Activated T-helper 9 cell treated with anti-CD3 and anti-CD28 coated beads, Interleukin-2, amount 50 U/mL, for 16 hours (primary cell): ENCODE data around the gene UNC5C.

Experiments
- DNase-seq: peaks from one replicate; pipeline ENCODE4 v3.0.0-alpha.2; 2020; ENCODE audit warnings: low read depth

The UNC5C gene

DNA sequence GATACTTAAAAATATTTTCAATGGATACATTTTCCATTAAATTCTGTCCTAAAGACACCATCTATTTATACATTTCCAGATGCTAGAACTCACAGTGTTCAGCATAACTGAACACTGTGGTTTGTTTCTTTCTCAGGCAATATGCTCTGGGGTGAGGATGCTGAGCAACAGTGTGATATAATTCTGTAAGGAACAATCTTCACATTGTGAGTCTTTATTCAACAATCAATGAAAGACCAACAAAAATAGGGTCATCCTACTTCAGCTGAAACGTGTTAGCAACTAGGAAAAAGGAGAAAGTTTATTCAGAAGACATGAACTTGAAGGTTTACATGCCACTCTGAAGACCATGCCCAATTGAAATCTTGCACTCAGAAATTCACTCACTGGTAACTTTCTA lies 284.8 kb downstream of the UNC5C start:
- no peak for DNase-seq

DNA sequence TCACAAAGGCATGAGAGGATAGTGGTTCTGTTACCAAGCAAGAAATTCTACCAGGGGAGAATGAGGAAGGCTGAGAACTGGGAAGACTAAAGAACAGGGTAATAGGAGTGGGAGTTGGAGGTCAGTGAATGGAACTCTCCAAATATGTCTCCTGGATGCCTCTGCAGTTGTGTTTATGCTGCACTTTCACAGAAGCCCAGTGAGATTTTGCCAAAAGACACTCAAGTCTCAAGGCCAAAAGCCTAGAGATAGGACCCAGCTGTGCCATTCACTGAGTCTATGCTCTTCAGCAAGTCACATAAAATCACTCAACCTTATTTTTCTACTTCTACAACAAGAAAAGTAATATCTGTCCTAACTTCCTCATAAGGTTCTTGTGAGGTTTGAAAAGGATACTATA lies 285.4 kb downstream of the UNC5C start:
- DNase-seq: no peak

DNA sequence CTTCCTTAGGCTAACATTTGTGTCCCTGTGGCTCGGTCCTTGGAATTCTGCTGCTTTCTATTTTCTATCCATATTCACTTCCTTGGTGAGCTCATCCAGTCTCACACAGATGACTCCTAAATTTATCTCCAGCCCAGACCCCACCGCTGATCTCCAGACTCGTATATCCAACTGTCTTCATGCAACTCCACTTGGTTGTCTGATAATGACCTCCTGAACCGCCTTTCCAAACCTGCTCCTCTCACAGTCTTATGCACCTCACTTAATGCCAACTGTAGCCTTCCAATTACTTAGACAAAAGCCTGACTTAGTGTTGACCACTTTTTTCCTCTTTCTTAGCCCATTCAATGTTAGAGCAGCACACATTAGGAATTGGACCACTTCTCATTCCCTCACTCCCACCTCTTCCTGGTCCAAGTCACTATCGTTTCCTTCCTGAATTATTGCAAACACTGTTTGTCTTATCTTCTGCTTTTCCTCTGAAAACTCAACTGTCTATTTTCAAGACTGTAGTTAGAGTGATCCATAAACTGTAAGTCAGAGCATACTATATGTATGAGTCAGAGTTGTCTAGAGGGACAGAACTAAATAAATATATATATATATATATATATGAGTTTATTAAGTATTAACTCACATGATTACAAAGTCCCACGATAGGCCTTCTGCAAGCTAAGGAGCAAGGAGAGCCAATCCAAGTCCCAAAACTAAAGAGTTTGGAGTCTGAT lies 292.5 kb downstream of the UNC5C start:
- DNase-seq: no peak

DNA sequence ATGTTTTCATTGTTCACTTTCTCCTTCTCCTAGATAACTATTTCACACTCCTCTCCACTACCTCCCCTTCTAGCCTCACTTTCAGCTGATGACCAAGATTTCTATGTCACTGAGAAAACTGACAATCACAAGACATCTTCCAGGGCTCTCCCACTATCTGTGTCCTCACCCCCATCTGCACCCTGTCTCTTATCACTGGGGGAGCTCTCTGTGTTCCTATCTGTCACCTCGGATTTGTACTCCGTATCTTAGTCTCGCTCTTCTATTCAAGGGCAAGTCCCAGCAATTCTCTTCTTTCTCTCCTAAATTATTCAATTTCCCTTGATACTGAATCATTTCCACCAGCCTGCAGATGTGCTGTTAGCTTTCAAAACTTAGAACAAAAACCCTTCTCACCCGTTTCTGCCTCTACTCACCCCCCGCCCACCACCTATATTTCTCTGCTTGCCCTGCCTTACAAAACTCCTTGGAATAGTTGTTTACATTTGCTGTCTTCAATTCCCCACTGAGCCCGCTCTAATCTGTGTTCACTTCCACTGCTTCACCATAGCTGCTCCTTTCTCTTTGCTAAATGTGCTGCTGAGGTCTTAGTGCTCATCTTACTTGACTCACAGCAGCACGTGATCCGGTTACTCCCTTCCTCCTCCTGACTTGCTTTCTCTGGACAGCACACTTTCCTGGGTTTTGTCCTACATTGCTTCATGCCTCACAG lies 293.2 kb downstream of the UNC5C start:
- DNase-seq: no peak

DNA sequence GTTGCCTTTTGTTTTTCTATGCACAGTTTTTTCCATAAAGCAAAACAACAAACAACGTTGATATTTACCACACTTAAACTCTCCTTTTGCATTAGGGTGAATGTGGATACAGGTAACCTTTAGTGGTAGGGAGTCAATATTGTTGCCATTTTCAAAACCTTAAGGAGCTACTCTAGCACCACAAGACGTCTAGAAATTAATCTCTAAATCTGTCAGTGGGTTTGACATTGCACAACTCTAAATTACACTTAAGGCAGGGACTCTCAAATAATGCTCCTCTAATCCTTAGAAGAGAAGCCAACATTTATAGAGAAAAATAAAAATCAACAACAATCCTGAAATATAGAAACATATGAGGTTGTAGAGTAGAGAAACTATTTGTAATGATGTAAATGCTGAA lies 297.2 kb downstream of the UNC5C start:
- no peak for DNase-seq

DNA sequence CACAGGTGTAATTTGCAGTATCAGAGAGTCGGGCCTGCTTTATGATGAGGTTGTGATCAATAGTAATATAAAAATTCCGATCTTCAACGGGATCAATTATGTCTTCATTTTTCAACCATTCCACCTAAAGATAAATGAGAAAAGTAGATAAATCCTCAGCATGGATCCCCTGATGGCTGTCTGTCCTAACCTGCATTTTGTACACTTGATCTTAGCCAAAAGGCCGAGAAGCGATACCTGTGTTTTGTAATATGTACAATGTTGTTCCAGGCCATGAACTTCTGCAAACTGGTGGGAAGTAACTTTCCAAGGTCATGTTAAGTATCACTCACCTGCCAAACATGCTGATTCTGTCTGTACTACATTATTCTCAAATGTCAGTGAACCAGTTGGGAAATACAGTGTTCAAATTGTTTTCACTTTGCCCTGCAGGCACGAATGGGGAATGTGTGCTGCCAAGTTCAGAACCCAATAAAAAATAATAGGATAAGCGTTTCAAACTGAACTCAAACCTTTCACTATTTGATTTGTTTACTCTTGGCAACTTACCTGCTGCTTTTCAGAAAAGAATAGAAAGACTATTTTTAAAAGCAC lies 298.1 kb downstream of the UNC5C start:
- DNase-seq: no peak

DNA sequence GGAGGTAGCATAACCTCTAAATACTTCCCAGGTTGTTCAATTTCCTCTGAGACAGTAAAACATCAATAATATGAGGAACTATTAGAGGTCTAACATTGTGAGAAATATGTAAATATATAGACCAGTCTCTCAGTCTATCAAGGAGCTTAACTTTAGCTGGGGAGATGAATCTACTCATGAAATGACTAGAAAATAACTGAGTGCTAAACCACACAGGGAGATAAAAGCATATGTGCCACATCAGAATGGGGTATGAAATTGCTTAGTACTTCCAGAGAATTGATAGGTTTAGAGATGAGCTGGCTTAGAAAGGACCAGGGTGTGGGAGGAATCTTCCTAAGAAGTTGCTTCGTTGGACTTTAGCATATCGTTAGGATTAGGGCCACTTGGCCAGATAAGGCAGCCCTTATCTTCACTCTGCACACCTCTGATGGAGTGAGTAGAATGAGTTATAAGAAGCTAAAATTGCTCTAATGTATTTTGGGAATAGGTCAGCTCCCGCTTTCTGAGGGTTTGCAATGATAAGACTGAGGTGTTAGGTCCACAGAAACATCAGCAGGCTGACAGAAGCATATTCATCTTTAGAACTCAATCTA lies 299.2 kb downstream of the UNC5C start:
- DNase-seq: no peak

DNA sequence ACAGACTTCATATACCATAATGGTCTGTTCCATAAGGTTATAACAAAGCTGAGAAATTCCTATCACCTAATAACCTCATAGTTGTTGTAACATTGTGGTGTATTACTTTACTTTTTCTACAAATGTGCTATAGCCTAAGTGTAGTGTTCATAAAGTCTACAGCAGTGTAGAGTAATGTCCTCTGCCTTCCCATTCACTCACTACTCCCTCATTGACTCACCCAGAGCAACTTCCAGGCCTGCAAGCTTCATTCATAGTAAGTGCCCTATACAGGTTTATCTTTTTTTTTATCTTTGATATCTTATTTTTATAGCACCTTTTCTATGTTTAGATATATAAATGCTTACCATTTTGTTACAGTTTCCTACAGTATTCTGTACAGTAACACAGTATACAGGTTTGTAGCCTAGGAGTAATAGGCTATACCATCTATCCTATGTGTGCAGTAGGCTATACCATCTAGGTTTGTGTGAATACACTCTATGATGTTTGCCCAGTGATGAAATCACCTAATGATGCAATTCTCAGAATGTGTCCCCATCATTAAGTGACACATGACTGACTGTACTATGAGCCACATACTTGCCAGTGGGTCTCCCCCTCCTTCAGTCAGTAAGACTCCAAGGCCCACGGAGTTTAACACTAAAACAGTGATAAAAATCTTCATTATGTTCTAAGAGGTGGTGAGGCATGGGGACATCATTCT lies 299.9 kb downstream of the UNC5C start:
- DNase-seq: no peak

DNA sequence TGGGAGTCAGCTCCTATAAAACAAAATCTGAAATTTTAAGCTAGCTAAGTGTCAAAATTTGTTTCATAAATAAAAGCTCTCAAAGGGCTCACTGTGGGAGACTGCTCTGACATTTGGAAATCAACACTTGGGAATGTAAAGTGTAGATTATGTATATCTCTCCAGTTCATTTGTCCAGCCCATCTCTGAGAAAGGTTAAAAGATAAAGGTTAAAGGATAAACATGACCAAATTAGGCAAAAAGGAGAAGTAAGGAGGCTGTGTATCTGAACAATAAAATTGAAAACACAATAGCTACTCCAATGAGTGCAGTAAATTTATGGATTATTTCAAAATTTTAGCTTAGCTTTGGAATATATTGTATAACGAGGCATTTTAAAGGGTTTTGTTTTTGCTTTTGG lies 304.9 kb downstream of the UNC5C start:
- no peak for DNase-seq

DNA sequence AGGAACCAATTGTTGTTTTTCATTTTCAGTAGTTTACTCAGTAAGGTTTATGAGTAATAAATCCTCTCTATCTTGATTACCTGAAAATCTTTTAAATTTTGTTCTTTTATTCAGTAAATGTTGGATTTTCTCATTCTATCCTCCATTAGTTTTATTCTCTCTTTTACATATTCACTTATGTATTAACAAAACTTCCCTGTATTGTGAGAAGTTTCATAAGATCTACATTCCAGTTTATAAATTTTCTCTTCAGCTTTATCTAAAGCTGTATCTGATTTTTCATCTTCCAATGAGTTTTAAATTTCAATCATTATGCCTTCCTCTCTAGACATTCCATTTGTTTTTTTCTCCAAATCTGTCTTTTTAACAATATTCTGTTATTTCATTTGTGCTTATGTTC lies 310.2 kb downstream of the UNC5C start:
- no peak for DNase-seq

DNA sequence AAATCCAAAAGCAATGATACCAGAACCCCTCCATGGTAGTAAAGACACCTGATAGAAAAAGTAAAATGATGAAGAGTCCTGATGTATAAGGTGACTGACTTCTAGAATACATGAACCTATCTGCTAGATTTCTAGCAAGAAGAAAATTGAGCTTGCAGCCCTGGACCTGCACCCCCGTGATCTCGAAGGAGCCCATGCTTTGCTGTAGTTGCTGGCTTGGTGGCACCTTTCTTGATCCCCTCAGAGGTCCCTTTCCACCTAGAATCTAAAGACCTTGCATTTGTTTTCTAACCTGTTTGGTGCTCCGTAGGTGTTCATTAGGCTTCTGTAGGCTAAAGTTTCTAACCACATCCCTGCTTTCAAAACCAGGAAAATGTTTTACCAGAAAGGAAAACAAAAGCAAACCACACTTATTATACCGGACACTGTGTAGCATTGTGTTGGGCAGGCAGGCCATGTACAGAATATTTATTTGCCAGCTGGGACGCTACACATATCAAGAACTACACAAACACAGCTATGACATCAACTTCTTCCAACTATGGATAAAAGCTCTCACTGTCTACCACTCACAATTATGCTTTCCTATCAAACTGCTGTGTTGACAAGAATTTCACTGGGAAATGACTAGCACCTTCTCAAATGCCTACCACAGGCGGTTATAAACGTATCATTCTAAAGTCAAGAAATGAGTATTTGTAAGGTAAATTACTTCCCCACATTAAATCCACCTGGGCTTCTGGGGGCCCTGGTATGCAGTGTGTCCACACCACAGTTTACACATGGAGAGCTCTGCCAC lies 316.2 kb downstream of the UNC5C start:
- DNase-seq: no peak

DNA sequence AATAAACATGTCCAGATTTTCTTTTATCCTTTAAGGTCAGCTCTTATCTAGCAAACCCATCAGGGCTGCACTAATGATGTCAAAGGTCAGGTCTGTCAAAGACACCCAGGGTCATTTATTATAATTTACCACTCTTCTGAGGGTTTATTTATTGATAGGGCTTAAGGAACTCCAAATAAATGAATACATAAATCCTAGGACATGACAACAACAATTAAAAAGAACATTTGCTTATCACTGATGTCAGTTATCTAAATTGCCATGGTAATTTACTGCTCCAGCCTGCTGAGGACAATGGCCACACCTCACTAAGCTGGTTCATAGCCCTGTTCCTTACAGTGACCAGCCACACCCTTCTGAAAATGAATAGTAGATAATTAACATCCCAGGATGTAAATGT lies 317.1 kb downstream of the UNC5C start:
- DNase-seq: no peak

DNA sequence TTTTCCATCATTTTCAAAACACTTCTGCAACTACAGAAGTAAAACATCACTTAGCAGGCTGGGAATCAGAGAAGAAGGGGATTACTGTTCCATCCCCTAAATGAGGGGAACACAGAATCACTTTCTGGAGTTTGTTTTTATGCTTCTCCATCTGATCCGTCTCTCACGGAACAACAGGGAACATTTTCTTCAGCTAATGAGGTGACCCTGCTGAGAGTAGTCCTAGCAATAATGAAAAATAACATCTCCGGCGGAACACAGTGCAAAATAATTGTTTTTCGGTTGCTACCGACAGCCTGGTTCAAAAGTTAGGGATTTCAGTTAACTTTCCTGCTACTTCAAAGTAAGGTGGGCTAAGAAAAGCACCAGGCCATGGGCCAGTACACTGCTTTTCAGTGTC lies 322.9 kb downstream of the UNC5C start:
- no peak for DNase-seq

DNA sequence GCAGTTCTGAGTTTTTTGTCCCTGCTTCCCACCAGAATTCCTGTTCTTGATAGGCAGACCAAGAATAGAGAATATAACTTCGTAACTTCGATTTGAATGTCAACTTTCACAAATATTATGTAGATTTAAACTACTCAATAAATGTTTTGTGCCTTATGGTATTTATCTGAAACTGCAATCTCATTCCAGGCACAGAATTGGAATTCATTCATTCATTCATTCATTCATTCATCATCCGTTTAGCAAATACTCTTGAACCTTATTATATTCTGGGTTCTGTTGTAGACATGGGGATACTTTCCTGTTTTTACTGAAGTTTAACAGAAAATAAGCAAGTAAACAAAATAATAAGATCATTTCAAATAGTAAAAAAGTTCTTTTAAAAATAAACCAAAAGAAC lies 324.4 kb downstream of the UNC5C start:
- DNase-seq: no peak

DNA sequence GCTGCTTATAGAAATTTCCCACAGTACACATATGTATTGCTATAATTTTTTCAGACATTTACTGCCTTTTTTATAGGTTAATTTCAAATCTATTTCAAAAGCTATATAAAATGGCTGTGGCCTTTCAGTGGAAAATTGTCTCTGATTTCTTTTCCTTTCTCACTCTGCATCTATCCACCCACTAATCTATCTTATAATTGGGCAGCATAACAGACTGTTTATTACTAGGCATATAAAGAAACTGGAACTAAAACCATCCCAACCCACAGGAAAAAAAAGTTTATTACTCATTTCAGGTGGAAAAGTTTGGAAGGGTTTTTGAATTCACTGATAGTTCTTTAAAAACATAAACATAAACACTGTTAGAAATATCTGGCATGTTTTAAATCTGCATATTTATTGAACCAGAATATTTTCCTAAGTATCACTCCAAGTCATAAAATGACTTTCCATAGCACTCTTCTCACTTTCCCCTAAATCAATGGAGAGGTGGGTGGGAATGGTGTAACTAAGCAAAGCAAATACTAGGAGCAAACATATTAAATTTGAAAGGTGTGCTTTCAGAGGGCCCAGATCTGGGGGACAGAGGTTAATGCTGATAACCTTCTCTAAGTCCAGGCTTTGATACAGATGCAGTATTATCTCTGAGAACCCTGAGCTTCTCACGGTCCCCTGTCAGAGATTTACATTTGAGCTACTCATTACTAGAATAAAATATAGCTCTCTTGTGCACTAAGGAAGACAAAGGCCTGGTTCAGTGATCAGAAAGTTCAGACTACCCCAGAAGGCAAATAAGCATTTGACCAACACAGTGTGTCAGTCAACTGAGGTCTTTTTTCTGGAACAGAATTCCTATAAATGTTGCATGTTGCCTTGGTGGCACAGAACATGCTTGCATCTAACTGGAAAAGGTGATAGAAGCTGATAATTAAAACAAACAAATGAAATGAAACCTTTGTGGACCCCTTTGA lies 328.3 kb downstream of the UNC5C start:
- DNase-seq: no peak

DNA sequence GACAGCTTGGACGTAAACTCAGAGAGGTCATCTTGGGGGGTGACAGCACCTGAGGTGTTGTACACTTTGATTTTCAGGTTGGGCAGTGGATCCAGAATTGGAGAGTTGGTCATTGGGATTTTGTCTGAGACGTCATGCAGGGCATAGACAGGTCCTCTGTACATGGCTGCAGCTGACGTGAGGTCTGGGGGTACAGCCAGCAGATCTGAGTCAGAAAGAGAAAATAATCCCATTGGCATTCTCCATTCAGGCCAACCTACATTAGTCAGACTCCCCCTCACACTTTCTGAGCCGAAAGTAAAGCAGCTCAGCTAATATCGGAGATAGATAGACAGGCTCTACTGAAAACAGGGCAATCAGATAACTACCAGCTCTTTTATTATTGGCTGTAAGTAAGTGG lies 329.7 kb downstream of the UNC5C start:
- DNase-seq: no peak

DNA sequence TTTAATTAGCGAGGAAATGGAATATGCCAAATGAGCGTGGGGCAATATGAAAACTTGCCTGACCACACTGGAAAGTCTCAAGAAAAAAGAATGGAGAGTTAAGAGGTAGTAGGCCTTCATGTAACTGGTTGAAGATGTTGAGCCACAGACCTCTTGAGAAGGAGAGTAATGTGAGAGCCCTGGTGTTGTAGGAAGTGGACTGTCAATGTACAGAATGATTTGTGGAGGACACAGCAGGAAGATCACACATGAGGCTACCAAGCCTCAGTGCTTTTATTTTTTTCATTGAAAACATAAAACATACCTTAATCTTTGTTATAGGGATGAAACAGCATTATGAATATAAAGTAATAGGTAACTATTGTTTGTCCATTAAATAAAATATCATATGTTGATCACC lies 331.6 kb downstream of the UNC5C start:
- DNase-seq: no peak

DNA sequence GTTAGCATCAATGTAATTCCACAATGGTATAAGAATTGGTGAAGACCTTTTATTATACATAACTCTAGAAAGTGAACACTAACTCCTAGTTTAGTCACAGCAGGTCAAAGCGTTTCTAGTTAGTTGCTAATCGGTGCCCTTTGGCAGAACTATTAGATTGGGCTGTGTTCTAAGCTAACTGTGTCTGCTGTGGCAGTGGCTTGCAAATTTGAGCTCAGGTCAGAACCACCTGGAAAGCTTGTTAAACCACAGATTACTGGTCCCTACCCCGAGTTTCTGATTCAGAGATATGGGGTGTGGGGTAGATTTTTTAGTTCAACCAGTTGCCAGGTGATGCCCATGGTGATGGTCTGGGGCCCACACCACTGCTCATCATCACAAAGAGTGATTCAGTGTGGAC lies 332.1 kb downstream of the UNC5C start:
- no peak for DNase-seq

DNA sequence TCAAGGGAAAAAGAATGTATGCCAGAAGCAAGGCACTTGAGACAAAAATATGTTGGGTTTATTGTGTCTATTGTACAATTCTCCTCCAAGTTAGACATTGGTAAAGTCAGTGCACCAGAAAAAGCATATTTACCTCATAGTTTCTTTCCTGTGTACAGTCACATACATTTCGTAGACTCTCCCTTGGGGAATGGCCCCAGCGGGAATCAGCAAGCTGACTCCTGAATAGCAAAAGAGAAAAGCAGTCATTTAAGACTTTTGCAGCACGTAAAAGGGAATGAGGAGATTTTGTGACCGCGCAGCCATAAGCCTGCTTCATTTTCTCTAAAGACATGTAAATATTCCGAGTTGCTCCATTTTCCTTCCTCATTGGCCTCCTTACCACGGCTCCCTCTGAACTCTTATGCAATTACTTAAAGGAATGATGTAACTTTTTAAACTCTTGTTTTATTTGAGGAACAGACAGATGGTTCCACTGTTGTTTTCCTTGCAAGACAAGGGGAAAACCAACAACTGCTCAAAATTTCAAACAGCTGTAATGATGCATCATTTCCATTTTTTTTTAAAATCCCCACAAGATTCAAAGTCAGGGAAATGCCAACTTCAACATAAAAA lies 332.7 kb downstream of the UNC5C start:
- DNase-seq: no peak

DNA sequence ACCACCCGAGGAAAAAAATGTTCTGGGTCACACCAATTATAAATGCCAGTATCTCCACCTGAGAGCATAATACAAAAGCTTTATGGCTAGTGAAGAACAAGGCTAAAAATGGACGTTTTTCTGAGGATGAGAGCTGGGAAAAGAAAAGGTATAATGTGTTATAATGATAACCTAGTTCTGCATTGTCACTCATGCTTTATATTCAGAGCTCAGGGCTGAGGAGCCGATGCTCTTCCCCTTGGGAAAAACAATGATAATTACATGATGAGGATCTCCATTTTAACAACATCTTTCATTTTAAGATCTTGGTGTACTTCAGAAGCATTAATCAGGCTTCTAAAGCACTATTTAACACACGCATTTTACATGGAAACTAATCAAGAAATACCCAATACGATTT lies 333.7 kb downstream of the UNC5C start:
- no peak for DNase-seq
